COR-L47 (cell line): ENCODE data around the gene ABTB2.
A peak's percentile ranks its signal among the peaks of the same experiment; 100 is the strongest.
"Not testable (repeated sequence)": the region's sequence is repeated elsewhere in the genome, so short reads cannot be mapped to it uniquely, and the experiment has no call there.

Experiments
- DNase-seq: peaks from one replicate; lab custom pipeline; 2025; lab: John Stamatoyannopoulos, UW

ABTB2 gene

DNA sequence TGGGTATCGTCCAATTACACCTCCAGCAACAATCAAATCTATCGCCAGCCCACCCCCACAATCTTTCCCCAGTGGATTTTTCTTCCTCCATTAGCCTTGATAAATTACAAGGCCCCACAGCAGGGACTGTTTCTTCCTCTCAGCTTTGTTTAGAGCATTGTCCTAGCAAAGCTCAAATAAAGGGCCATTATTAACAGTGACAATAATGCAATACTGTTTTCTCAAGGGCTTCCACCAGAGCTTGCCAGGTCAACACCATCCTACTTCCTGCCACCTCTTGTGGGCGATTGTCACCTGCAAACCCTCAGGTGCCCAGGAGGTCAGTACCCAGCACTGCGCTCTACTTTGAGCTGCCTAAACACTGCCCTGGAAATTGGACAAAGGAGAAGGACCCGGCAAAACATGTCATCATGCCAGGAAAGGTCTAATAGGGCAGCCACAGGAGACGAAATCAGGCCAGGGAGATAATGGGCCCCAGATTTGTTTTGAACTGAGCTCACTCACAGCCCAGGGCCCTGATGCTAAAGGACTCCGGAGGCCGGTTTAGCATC, 95.2 kb downstream of the ABTB2 start:
- peak; percentile 18 for DNase-seq

GRCh38 chr11:34261820-34262219, 96.0 kb downstream of the ABTB2 start:
- no peak for DNase-seq

- no peak for DNase-seq
These were observed 96.7 kb downstream of the ABTB2 start for GRCh38 chr11:34261095-34261494.

DNA sequence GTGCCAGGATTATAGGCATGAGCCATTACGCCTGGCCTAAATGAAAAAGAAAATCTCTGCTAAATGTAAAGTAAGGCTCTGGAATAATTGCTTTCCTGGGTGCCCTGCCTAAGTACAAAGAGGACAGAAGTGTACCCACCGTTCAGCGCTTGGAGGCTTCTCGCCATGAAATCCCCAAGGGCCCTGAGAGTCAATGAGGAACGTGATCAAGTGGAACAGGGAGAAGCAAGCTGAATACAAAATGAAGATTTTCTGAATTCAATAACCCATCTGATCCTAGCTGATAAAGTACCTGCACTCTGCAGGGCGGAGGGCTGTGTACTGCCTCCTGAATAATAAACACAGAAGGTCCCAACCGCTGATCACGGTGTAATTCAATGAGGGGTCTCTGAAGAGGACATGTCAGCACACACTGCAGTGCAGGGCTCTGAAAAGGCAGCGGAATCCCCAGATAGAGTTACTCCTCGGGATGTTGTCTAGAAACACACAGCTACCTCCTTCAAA, 97.7 kb downstream of the ABTB2 start:
- no peak for DNase-seq

DNA sequence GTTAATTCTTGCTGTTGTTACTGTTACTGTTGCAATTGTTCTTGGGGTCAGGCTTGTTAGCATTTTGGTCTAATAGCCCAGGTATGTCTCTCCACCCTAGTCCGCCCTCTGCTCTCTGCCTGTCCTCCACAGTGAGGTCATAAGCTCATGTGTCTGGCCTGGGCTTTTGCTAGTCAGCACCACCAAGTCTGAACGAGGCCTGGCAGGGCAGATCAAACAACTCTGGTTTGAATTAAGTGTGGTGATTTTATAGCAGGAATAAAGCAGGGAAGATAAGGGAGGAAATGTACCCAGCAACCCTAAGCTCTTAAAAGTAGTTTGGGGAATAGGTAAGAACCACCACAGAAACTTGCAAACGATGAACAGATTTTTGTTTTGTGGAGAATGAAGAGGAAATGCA, 98.7 kb downstream of the ABTB2 start:
- no peak for DNase-seq

DNA sequence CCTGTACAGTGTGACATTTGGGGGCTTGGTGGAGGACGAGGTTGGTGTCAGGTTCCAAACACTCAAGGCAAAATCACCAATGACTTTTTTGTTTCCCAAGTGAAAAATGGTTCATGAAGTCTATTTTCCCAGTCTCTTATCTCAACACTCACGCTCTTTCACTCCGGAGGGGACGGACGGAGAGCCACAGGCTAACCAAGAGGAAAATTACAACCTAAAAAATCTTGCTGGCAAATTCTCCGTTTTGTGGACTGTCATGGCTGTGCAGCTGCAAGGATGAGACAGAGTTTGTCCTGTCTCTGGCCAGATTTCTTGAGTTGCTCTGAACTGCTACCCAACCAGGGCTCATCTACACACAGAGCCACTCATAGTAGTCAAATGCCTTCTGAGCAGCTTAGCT, 101.2 kb downstream of the ABTB2 start:
- no peak for DNase-seq

DNA sequence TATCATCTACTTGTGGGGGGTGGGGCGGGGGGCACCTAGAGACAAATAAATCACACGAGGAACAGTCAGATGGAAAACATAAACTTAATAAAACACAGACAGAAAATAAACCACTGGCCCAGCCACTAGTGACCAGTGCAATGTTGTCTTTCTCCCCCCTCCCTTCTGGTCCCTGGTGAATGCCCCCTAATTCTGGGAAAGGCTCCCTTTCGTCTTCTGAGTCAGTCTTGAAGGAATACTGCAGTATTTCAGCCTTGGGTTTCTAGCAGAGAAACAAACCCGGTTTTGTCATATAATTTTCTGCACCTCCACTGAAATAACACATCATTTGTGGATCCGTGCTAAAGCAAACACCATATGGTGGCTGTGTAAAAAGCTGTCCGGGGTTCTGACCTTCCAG, 101.7 kb downstream of the ABTB2 start:
- DNase-seq, result no peak

DNA sequence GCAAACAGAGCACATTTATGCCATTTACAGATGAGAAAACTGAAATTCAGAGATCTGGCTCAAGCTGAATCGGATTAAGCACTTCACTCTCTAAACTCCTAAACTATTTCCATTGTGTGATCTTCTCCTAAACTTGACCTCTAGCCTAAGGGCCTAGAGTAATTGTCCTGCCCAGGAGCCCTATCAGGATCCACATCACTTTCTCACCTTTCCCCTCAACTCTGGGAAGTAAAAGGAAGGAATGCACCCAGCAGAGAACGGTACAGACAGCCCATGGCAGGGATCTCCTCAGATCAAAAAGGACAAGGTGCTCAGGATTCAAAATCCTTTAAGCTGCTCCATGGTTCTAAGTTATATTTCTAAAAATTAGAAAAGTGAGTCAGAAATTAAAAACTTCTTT, 102.7 kb downstream of the ABTB2 start:
- DNase-seq, result no peak

DNA sequence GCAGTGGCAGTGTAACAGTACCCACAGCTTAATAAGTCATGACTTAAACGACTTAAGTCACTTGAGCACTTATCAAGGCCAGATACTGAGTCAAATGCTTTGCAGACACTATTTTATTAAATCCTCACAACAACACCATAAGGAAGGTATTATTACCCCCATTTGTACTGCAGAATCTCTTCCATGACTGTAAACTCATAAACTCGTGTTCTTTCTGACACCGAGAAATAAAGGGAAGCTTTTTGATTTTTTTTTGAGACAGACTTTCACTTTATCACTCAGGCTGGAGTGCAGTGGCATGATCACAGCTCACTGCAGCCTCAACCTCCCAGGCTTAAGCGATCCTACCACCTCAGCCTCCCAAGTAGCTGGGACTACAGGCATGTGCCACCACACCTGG, 103.8 kb downstream of the ABTB2 start:
- no peak for DNase-seq

GRCh38 chr11:34252651-34253050, 105.2 kb downstream of the ABTB2 start:
- DNase-seq, result peak; percentile 80

- no peak for DNase-seq
These were observed 105.8 kb downstream of the ABTB2 start for GRCh38 chr11:34252015-34252414.

- no peak for DNase-seq
These were observed 106.2 kb downstream of the ABTB2 start for GRCh38 chr11:34251589-34251980.

DNA sequence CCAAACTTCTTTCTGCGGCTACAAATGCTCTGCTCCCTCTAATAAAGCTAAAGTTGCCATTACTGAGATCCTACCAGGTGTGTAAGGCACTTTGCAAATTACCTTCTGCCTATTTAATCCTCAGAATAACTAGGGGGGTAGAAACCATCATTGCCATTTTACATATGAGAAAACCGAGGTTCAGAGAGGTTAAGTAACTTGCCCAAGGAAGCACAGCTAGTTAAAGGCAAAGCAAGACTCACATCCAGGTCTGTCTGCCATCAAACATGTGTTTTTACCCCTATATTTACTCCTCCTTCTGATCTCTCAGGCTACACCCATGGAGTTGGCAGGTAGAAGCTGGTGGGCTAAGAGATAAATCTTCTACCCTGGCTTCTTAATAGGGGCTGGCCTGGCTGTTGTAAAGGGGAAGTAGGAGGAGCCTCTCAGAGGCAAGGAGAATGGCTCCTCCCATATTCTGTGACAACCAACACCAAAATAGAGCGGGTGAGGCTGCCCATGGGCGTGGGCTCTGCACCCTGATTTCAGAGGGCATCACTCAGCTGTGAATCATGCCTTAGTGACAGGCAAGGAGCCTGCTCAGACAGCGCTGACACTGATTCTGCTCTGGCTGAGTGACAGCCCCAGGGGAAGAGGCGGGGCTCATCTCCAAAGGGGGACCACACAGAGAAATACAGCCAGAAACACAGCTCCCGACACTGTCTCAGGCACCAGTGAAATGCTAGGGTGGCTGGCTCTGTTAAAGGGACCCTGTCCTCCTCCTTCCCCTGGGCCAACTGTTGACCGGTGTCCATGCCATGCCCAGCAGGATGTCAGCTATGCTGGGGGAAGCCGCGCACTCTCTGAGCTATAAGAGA, 106.8 kb downstream of the ABTB2 start:
- DNase-seq, result peak; percentile 6

GRCh38 chr11:34250211-34250610, 107.6 kb downstream of the ABTB2 start:
- no peak for DNase-seq

- DNase-seq, result no peak
These were observed 108.4 kb downstream of the ABTB2 start for GRCh38 chr11:34249439-34249838.

- not testable (repeated sequence) for DNase-seq
These were observed 111.3 kb downstream of the ABTB2 start for GRCh38 chr11:34246511-34246910.

GRCh38 chr11:34245041-34245440, 112.8 kb downstream of the ABTB2 start:
- no peak for DNase-seq

DNA sequence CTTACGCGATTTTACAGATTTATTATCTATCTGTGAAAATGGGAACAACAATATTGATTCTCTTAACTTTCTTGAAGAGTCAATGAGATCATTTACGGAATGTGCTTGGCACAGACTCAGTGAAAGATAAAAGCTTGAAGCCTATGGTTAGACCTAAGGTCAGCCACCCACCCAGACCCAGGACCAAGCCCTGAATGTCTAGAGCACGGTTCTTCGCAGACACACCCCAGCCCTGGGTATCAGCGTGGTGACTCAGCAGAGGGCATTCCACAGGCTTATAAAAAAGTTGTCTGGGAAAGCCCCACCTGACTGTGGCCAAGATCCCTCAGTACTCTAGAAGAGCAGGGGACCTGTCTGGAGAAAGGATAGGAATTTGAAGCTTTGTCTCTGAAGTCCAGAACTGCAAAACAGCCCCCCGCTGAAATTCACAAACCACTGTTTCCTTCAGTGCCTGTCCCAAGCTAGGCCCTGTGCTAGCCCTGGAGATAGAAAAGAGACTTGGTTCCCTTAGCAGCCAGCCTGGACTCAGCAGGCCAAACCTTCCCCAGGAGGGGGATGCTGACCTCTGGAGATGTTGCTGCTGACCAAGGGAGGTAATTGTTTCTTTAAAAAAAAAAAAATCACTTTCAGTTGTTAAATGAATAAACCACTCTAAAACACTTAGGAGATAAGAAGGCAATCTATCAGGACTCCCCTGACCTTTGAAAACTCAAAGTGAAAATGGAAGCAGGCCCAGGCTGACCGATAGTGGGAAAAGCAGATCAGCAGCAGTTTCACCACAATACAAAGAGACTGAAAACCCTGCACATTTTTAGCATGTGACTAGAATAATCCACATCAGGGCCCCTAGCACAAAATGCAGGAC, 114.0 kb downstream of the ABTB2 start:
- DNase-seq, result no peak

DNA sequence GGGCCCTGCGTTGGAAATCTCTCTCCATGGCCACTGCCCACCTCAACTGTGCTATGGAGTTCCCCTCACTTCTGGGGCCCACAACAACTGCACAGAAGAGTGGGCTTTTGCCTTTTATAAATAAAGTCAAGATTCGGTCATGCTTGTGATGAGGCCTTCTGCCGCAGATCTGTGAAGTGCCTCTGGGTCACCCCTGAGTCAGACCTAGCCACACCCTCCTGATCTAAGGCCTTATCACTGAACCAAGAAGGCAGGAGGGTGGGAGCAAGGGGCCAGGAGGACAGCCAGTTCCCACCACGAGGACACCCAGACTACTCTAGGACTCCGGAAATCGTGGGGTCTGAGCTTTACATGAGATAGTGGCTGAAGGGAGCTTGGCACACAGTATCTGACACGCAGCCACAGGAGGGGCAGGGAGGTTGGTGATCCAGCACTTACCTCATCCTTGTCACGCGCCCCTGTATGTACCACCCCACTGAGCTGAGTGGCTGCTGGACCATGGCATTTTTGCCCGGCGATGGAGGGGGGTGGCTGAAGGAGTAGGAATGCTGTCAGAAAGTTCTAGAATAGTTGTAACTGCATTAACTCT, 115.7 kb downstream of the ABTB2 start:
- DNase-seq, result no peak

DNA sequence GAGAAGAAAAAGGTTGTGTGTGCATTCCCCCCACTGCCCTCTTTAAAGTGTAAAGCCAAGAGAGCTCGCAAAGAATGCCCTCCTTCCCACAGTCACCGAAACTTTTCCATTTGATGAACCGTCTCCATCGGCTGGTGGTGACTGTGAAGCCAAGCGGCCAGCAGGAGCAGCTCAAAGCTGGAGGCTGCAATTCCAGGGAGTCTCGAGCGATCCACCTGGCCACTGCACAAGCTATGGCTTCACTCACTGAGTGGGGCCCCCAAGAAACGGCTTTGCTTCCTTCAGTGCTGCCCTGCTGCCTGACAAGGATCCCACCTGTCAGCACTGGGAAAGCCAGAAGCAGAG, 117.7 kb downstream of the ABTB2 start:
- DNase-seq, result no peak

DNA sequence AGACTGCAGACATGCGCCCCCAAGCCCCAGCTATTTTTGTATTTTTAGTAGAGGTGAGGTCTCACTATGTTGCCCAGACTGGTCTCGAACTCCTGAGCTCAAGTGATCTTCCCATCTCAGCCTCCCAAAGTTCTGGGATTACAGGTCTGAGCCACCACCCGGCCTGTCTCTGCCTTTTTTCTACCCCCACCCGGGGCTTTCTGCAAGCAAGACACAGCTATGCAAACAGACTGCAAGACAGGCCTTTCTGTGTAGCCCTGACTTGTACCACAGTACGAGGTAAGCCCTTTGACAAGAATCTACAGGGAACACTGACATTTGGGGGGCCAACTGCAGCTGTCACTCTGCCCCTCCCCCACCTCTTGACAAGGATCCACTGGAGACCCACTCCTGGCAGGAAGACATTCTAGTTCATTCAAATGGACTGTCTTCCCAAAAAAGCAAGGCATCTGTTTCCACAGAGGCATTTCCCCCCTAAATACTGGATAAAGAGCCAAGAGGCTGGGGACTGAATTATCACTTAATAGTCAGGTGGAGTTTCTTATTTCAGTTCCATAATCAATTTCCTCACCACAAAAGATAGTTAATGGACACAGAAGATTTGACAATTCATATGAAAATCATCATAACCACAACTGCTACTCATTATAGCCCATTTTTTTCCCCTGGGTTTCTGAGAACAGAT, 118.2 kb downstream of the ABTB2 start:
- no peak for DNase-seq

DNA sequence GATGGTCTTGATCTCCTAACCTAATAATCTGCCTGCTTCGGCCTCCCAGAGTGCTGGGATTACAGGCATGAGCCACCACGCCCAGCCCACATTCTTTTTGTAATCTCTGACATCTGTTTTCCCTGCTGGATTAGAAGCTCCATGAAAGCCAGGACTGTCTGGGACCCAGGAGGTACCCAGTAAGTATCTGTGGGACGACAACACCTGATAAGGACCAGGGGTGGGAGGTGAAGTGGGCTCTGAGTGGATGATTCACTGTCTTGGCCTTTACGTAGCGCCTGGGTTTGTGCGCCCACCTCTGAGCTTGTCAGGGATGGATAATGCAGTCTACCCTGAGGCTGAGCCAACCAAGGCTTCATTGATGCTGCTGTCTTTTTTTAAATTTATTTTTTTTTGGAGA, 118.8 kb downstream of the ABTB2 start:
- DNase-seq, result no peak
